Nephron progenitor cell (in vitro differentiated cells): Measurements from ENCODE around the gene MERTK.
"Not testable (repeated sequence)": the region's sequence is repeated elsewhere in the genome, so short reads cannot be mapped to it uniquely, and the experiment has no call there.

Experiments used
- DNase-seq: peaks from one replicate; pipeline ENCODE4 v3.0.0; 2021
- H3K27ac Mint-ChIP-seq: 2 replicates; pipeline ENCODE4 v1.8.0; 2021; ENCODE audit warnings: mild to moderate bottlenecking, moderate library complexity, mixed read lengths
- H3K27me3 Mint-ChIP-seq: 2 replicates; pipeline ENCODE4 v1.8.0; 2021; ENCODE audit warnings: mild to moderate bottlenecking, low read depth, mixed read lengths; ENCODE audit not compliant: poor library complexity
- H3K36me3 Mint-ChIP-seq: 2 replicates; pipeline ENCODE4 v1.8.0; 2021; ENCODE audit warnings: low read depth, mixed read lengths
- H3K4me1 Mint-ChIP-seq: 2 replicates; pipeline ENCODE4 v1.8.0; 2021; ENCODE audit warnings: mixed read lengths
- H3K4me3 Mint-ChIP-seq: 2 replicates; pipeline ENCODE4 v1.8.0; 2021; ENCODE audit warnings: mild to moderate bottlenecking, moderate library complexity, mixed read lengths
- H3K9me3 Mint-ChIP-seq: 2 replicates; pipeline ENCODE4 v1.8.0; 2021; ENCODE audit warnings: mild to moderate bottlenecking, moderate library complexity, mixed read lengths
- TF ChIP-seq, protein P1 (sequence below): fragments of 200-600 bp; sonication (generic); IDR thresholded peaks from 2 replicates; pipeline ENCODE4 v1.5.0; 2021; ENCODE audit warnings: antibody characterized with exemption

The MERTK gene

DNA sequence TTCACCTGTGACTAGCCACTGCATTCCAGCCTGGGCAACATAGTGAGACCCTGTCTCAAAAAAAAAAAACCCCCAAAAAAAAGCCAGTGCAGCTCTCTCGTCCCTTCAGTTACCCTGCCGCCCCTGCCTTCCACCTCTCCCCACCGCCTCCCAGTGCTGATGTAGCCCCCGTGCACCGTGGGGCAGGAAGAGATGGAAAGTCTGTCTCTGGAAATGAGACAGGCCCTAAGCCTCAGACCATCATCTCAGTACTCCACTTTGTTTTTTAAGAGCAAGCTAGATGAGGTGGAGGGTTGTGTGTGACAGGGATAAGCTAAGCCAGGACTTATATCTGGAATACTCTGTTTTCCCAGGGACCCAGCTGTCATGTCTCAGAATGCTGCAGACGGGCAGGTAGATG, 32.0 kb downstream of the MERTK start:
- peak overlapping the region; percentile 49 for H3K27ac Mint-ChIP-seq
- peaks cover 45% of the 10 kb centered on the region for H3K36me3 Mint-ChIP-seq
- no peak overlapping the region for H3K4me3 Mint-ChIP-seq
- peaks cover 17% of the 10 kb centered on the region for H3K9me3 Mint-ChIP-seq
- H3K4me1 Mint-ChIP-seq: peaks cover 8% of the 10 kb centered on the region
- no peaks in the 10 kb centered on the region for H3K27me3 Mint-ChIP-seq
- no peak for DNase-seq
- TF ChIP-seq, protein P1, sequence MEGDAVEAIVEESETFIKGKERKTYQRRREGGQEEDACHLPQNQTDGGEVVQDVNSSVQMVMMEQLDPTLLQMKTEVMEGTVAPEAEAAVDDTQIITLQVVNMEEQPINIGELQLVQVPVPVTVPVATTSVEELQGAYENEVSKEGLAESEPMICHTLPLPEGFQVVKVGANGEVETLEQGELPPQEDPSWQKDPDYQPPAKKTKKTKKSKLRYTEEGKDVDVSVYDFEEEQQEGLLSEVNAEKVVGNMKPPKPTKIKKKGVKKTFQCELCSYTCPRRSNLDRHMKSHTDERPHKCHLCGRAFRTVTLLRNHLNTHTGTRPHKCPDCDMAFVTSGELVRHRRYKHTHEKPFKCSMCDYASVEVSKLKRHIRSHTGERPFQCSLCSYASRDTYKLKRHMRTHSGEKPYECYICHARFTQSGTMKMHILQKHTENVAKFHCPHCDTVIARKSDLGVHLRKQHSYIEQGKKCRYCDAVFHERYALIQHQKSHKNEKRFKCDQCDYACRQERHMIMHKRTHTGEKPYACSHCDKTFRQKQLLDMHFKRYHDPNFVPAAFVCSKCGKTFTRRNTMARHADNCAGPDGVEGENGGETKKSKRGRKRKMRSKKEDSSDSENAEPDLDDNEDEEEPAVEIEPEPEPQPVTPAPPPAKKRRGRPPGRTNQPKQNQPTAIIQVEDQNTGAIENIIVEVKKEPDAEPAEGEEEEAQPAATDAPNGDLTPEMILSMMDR: no peak

GRCh38 chr2:111930875-111931274, 32.5 kb downstream of the MERTK start:
- Mint-ChIP-seq H3K4me1 (peaks cover 8% of the 10 kb centered on the region), H3K36me3 (peaks cover 45% of the 10 kb centered on the region), H3K4me3 (no peak overlapping the region), H3K27ac (peak overlapping the region; percentile 49), H3K9me3 (peaks cover 17% of the 10 kb centered on the region), H3K27me3 (no peaks in the 10 kb centered on the region)
- TF ChIP-seq, protein P1: no peak
- no peak for DNase-seq

- DNase-seq: no peak
- Mint-ChIP-seq H3K4me1 (no peaks in the 10 kb centered on the region), H3K9me3 (peaks cover 17% of the 10 kb centered on the region), H3K36me3 (peaks cover 45% of the 10 kb centered on the region), H3K27me3 (no peaks in the 10 kb centered on the region), H3K4me3 (no peak overlapping the region), H3K27ac (no peak overlapping the region)
- TF ChIP-seq, protein P1: no peak
Observed at GRCh38 chr2:111932841-111933291, 34.5 kb downstream of the MERTK start.

- H3K27ac Mint-ChIP-seq, H3K4me1 Mint-ChIP-seq, H3K27me3 Mint-ChIP-seq, H3K4me3 Mint-ChIP-seq, DNase-seq: not testable (repeated sequence)
- H3K9me3 Mint-ChIP-seq: peaks cover 17% of the 10 kb centered on the region
- peaks cover 45% of the 10 kb centered on the region for H3K36me3 Mint-ChIP-seq
Observed at GRCh38 chr2:111933900-111934299, 35.5 kb downstream of the MERTK start.

DNA sequence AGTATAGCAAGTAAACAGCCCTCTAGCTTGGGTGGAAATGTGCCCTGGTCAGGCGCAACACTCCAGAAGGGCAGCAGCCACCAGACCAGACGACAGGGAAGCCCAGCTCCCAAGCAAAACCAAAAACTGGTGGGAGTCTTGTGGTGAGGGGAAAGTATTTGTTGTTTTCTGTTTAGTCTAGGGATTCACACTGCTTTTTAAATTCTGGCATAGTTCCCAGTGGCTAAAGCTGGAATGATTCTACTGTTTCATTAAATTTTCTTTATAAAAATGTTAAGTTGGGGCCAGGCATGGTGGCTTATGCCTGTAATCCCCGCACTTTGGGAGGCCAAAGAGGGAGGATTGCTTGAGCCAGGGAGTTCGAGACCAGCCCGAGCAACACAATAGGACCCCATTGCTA, 38.5 kb downstream of the MERTK start:
- no peak for DNase-seq
- Mint-ChIP-seq H3K27ac (no peak overlapping the region), H3K36me3 (peaks cover 26% of the 10 kb centered on the region), H3K27me3 (peaks cover 3% of the 10 kb centered on the region), H3K4me1 (no peaks in the 10 kb centered on the region), H3K9me3 (peaks cover 17% of the 10 kb centered on the region), H3K4me3 (no peak overlapping the region)
- TF ChIP-seq, protein P1: no peak

DNA sequence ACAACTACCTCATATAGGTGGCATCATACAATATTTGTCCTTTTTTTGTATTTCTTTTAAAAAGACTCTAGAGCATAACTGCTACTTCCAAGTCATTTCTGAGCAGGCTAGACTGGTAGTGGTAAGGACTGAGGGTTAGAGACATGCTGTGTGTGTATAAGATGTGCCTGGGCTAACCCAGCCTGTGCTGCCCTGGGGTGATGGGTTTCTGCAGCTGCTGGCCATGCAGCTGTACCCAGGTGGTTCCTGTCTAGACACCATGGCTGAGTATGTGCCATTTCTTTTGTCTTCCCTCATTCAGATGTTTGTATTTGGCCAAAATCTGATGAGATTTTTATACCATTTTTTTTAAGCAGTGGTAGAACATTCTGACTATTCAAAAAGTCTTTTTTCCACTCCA, 40.0 kb downstream of the MERTK start:
- H3K4me3 Mint-ChIP-seq: no peak overlapping the region
- peaks cover 14% of the 10 kb centered on the region for H3K36me3 Mint-ChIP-seq
- H3K27ac Mint-ChIP-seq: no peak overlapping the region

More for the DNA sequence above, 40.0 kb downstream of the MERTK start:
- Mint-ChIP-seq H3K4me1 (peaks cover 5% of the 10 kb centered on the region), H3K27me3 (peaks cover 3% of the 10 kb centered on the region), H3K9me3 (peaks cover 9% of the 10 kb centered on the region)
- TF ChIP-seq, protein P1: no peak
- DNase-seq: no peak
